Neural progenitor cell (in vitro differentiated cells): ENCODE data around the gene NUP93.
"Not testable (repeated sequence)": the region's sequence is repeated elsewhere in the genome, so short reads cannot be mapped to it uniquely, and the experiment has no call there.

ENCODE experiments used
- EZH2 ChIP-seq: fragments of 200-600 bp; sonication (generic); IDR thresholded peaks from 2 replicates; pipeline ENCODE4 v1.6.1; 2017; ENCODE audit warnings: antibody characterized with exemption, mild to moderate bottlenecking, moderate library complexity
- TF ChIP-seq, protein P1 (sequence below): fragments of 200-600 bp; sonication (generic); IDR thresholded peaks from 2 replicates; pipeline ENCODE4 v1.5.1; 2017; ENCODE audit warnings: antibody characterized with exemption, mild to moderate bottlenecking

DNA sequence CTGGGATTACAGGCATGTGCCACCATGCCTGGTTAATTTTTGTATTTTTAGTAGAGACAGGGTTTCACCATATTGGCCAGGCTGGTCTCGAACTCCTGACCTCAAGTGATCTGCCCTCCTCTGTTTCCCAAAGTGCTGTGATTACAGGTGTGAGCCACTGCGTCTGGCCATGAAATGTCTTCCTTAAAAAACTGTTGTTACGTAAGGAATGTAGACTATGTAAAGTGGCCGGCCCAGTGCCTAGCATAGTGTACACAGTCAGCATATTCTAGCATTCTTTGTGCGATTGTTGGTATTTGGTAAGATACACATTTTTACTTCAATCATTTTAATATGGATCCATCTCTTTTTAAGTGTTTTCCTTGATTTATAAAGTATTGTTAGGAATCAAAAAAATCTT is 81.7 kb downstream of the NUP93 start:
- TF ChIP-seq, protein P1, sequence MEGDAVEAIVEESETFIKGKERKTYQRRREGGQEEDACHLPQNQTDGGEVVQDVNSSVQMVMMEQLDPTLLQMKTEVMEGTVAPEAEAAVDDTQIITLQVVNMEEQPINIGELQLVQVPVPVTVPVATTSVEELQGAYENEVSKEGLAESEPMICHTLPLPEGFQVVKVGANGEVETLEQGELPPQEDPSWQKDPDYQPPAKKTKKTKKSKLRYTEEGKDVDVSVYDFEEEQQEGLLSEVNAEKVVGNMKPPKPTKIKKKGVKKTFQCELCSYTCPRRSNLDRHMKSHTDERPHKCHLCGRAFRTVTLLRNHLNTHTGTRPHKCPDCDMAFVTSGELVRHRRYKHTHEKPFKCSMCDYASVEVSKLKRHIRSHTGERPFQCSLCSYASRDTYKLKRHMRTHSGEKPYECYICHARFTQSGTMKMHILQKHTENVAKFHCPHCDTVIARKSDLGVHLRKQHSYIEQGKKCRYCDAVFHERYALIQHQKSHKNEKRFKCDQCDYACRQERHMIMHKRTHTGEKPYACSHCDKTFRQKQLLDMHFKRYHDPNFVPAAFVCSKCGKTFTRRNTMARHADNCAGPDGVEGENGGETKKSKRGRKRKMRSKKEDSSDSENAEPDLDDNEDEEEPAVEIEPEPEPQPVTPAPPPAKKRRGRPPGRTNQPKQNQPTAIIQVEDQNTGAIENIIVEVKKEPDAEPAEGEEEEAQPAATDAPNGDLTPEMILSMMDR = not testable (repeated sequence)
- not testable (repeated sequence) for TF ChIP-seq EZH2
